ENCODE measurements around the gene CCNY.
"Not testable (repeated sequence)": the region's sequence is repeated elsewhere in the genome, so short reads cannot be mapped to it uniquely, and the experiment has no call there.

CCNY gene

DNA sequence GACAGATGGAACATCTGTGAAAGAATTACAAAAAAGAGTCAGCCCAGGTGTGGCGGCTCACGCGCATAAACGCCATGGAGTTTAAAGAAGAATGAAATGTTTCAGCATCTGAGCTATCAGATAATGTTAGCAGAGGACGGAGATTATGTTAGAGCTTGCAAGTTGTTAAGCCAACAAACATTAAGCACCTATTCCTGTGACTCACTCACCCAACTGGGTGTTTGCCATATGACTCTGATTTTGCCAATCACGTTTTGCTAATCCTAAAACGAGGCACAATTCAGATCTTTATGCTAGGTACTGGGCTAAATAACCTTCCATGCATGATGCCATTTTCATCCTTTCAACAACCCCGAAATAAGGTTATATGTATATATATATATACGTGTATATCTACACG, 29.0 kb upstream of the CCNY start:
- no peak overlapping the region for H3K27ac ChIP-seq
- TF ChIP-seq ZFX (IDR thresholded peaks at IDR 0.05; ENCODE audit: borderline replicate concordance), result no peak
- TF ChIP-seq, protein P1, sequence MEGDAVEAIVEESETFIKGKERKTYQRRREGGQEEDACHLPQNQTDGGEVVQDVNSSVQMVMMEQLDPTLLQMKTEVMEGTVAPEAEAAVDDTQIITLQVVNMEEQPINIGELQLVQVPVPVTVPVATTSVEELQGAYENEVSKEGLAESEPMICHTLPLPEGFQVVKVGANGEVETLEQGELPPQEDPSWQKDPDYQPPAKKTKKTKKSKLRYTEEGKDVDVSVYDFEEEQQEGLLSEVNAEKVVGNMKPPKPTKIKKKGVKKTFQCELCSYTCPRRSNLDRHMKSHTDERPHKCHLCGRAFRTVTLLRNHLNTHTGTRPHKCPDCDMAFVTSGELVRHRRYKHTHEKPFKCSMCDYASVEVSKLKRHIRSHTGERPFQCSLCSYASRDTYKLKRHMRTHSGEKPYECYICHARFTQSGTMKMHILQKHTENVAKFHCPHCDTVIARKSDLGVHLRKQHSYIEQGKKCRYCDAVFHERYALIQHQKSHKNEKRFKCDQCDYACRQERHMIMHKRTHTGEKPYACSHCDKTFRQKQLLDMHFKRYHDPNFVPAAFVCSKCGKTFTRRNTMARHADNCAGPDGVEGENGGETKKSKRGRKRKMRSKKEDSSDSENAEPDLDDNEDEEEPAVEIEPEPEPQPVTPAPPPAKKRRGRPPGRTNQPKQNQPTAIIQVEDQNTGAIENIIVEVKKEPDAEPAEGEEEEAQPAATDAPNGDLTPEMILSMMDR (IDR thresholded peaks at IDR 0.05), result no peak

GRCh38 chr10:35308809-35309208, 27.5 kb upstream of the CCNY start:
- H3K27ac ChIP-seq, result no peak overlapping the region
- TF ChIP-seq, protein P1 (IDR thresholded peaks at IDR 0.05), result no peak
- TF ChIP-seq ZFX (IDR thresholded peaks at IDR 0.05; ENCODE audit: borderline replicate concordance), result no peak

DNA sequence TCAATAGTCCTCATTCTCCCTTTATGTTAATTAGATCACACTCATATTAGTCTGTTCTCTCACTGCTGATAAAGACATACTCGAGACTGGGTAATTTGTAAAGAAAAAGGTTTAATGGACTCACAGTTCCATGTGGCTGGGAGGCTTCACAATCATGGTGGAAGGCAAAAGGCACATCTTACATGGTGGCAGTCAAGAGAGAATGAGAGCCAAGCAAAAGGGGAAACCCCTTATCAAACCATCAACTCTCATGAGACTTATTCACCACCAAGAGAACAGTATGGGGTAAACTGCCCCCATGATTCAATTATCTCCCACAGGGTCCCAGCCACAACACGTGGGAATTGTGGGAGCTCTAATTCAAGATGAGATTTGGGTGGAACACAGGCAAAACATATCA, 22.2 kb upstream of the CCNY start:
- H3K27ac ChIP-seq, result not testable (repeated sequence)

GRCh38 chr10:35315235-35315634, 21.1 kb upstream of the CCNY start:
- not testable (repeated sequence) for H3K27ac ChIP-seq

GRCh38 chr10:35316218-35316967, 19.9 kb upstream of the CCNY start:
- no peak overlapping the region for H3K27ac ChIP-seq
- no peak for TF ChIP-seq ZFX (IDR thresholded peaks at IDR 0.05; ENCODE audit: borderline replicate concordance)
- TF ChIP-seq, protein P1 (IDR thresholded peaks at IDR 0.05), result no peak

- TF ChIP-seq, protein P1 (IDR thresholded peaks at IDR 0.05), result no peak
- no peak for TF ChIP-seq ZFX (IDR thresholded peaks at IDR 0.05; ENCODE audit: borderline replicate concordance)
- no peak overlapping the region for H3K27ac ChIP-seq
Observed at GRCh38 chr10:35318551-35318950, 17.8 kb upstream of the CCNY start.

DNA sequence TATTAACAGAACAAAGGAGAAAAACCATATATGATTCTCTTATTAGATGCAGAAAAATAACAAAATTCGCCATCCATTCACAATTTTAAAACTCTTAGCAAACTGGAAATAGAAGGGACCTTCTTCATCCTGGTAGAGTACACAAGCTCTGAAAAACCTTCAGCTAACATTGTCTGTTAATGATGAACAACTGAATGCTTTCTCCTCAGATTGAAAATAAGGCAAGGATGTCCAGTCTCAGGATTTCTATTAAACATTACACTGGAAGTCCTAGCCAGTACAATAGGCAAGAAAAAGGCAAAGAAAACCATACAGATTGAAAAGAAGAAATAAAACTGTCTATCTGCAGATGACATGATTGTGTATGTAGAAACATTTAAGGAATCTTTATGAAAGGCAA, 16.0 kb upstream of the CCNY start:
- no peak overlapping the region for H3K27ac ChIP-seq
- TF ChIP-seq, protein P1 (IDR thresholded peaks at IDR 0.05), result no peak
- TF ChIP-seq ZFX (IDR thresholded peaks at IDR 0.05; ENCODE audit: borderline replicate concordance), result no peak

GRCh38 chr10:35322636-35323035, 13.7 kb upstream of the CCNY start:
- TF ChIP-seq, protein P1 (IDR thresholded peaks at IDR 0.05), result no peak
- no peak for TF ChIP-seq ZFX (IDR thresholded peaks at IDR 0.05; ENCODE audit: borderline replicate concordance)
- no peak overlapping the region for H3K27ac ChIP-seq
